OCI-LY7 (cell line): ENCODE results near the gene FAM174C. TPM values are rescaled to one million over a fixed set of nuclear protein-coding genes. Genes with fewer than 3 reads are reported as not detected.

ENCODE experiments used
- BruUV-seq: library from RNA; stranded (reverse); fragments of 400-500 nt; replicated peaks from 2 replicates; lab custom pipeline; 2021; lab: Mats Ljungman, UMichigan
- CTCF ChIA-PET: fragments of 300-600 bp; sonication (Branson Sonifier 250); formaldehyde crosslinking; loops from one replicate; lab custom pipeline; 2022; ENCODE audit warnings: antibody characterized with exemption; ENCODE audit not compliant: unreplicated experiment; lab: Charles Lee
- POLR2A ChIA-PET: fragments of 300-600 bp; sonication (Branson Sonifier 250); formaldehyde crosslinking; loops from one replicate; lab custom pipeline; 2022; ENCODE audit warnings: antibody characterized with exemption; lab: Charles Lee
- DNase-seq: peaks from one replicate; pipeline ENCODE4 v3.0.0-alpha.2; 2015; ENCODE audit warnings: low spot score
- H2AFZ ChIP-seq: fragments of 200-600 bp; sonication (generic), shearing (Covaris generic); 2 replicates; pipeline ENCODE4 v1.6.1; 2014; ENCODE audit warnings: mild to moderate bottlenecking, antibody characterized with exemption, low read length, moderate library complexity
- H3K27ac ChIP-seq: fragments of 200-600 bp; sonication (generic); 2 replicates; pipeline ENCODE4 v1.5.1; 2014; ENCODE audit warnings: mixed run types, low read depth, mild to moderate bottlenecking, moderate library complexity, low read length, inconsistent platforms; ENCODE audit not compliant: poor library complexity, severe bottlenecking
- H3K36me3 ChIP-seq: fragments of 200-600 bp; sonication (generic); 2 replicates; pipeline ENCODE4 v1.6.1; 2014; ENCODE audit warnings: mild to moderate bottlenecking, antibody characterized with exemption, low read length, moderate library complexity, mixed read lengths; ENCODE audit not compliant: insufficient read depth
- H3K4me1 ChIP-seq: fragments of 200-600 bp; sonication (generic); 2 replicates; pipeline ENCODE4 v1.5.1; 2014; ENCODE audit warnings: mild to moderate bottlenecking, low read length; ENCODE audit not compliant: insufficient read depth, poor library complexity, severe bottlenecking
- H3K4me2 ChIP-seq: fragments of 200-600 bp; sonication (generic); 2 replicates; pipeline ENCODE4 v1.6.1; 2014; ENCODE audit warnings: mild to moderate bottlenecking, low read length
- H3K4me3 ChIP-seq: fragments of 200-600 bp; sonication (generic); 2 replicates; pipeline ENCODE4 v1.5.1; 2014; ENCODE audit warnings: mild to moderate bottlenecking, low read depth, low read length; ENCODE audit not compliant: poor library complexity, severe bottlenecking
- H3K79me2 ChIP-seq: fragments of 200-600 bp; sonication (generic); 2 replicates; pipeline ENCODE4 v1.6.1; 2016; ENCODE audit warnings: low read depth, mild to moderate bottlenecking, low read length, moderate library complexity, mixed read lengths; ENCODE audit not compliant: insufficient read depth
- H3K9me2 ChIP-seq: fragments of 200-600 bp; sonication (generic); 2 replicates; pipeline ENCODE4 v1.6.1; 2016; ENCODE audit warnings: mild to moderate bottlenecking, low read length, mixed read lengths; ENCODE audit not compliant: insufficient read depth
- H3K9me3 ChIP-seq: fragments of 200-600 bp; sonication (generic); 2 replicates; pipeline ENCODE4 v1.6.1; 2014; ENCODE audit warnings: mild to moderate bottlenecking, mixed run types, low read length, mixed read lengths
- H4K20me1 ChIP-seq: fragments of 200-600 bp; sonication (generic); 2 replicates; pipeline ENCODE4 v1.6.1; 2014; ENCODE audit warnings: mild to moderate bottlenecking, antibody characterized with exemption, low read length, moderate library complexity, mixed read lengths; ENCODE audit not compliant: insufficient read depth
- EZH2phosphoT487 ChIP-seq: fragments of 200-600 bp; sonication (generic); IDR thresholded peaks from 2 replicates; pipeline ENCODE4 v1.6.1; 2018; ENCODE audit warnings: low read depth, borderline replicate concordance, mild to moderate bottlenecking, mixed run types, antibody characterized with exemption, low read length, moderate library complexity, mixed read lengths
- intact Hi-C: fragments of 100-400 bp; cut with micrococcal nuclease; formaldehyde crosslinking; loops from one replicate; pipeline ENCODE4 v1.10.0; 2022; ENCODE audit not compliant: unreplicated experiment
- total RNA-seq, 2 experiments: library from RNA; depleted of rRNA in 1 of 2; stranded (reverse); fragments of >200 nt in 1 of 2; shearing (Covaris generic) in 1 of 2; gene quantifications; 2 replicates each; pipeline ENCODE4 v1.2.3, GENCODE V29; 2014 to 2022
- TF ChIP-seq, protein P1 (sequence below): fragments of 200-600 bp; sonication (generic); conservative IDR thresholded peaks from 2 replicates; pipeline ENCODE4 v1.5.1; 2014; ENCODE audit warnings: mild to moderate bottlenecking, antibody characterized with exemption, low read length, moderate library complexity, mixed read lengths

Gene FAM174C
- total RNA-seq, 2 experiments from 2014 or later, result 53.2 to 81.5 TPM

DNA sequence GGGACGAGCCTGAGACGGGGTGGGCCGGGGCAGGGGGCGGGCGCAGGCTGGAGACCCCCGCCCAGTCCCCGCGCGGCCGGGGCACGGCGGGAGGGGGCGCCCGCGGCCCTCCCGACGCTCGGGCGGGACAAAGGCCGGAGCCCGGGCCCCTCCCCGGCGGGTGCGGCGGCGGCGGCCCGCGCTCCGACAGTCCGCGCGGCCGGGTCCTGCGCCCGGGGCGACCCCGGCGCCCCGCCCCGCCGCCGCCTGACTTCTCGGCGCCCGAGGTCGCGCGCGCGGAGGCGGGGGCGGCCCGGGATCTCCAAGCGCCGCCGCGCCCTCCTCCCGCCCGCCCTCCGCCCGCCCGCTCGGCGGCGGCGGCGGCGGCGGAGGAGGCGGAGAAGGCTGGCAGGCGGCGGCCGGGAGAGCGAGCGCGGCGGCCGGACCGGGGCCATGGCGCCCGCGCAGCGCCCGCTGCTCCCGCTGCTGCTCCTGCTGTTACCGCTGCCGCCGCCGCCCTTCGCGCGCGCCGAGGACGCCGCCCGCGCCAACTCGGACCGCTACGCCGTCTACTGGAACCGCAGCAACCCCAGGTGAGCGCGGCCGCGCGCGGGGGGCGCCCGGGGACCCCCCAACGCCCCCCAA lies 10.5 kb downstream of the FAM174C start, which contains the start of gene EFNA2:
EFNA2 (plus strand) TSS at position 137 of the 624 bp plus-strand sequence; CDS start at position 433, 296 bp downstream.
- Histone ChIP-seq H4K20me1 (no peaks in the 10 kb centered on the region), H3K4me1 (no peaks in the 10 kb centered on the region), H3K9me3 (no peaks in the 10 kb centered on the region), H3K9me2 (no peaks in the 10 kb centered on the region), H3K36me3 (peaks cover 2% of the 10 kb centered on the region; the same call in 1 of the 2 replicates), H3K27ac (no peak within 1 kb of the TSS), H2AFZ (no peak within 1 kb of the TSS), H3K4me3 (no peak within 1 kb of the TSS), H3K4me2 (no peak within 1 kb of the TSS), H3K79me2 (no peaks in the 10 kb centered on the region)
- ChIA-PET POLR2A (no interaction called here), CTCF (no interaction called here)
- no peak for DNase-seq
- intact Hi-C loops, result no loop called here
- BruUV-seq, result no TSS peak
- no peak for TF ChIP-seq EZH2phosphoT487
- TF ChIP-seq, protein P1, sequence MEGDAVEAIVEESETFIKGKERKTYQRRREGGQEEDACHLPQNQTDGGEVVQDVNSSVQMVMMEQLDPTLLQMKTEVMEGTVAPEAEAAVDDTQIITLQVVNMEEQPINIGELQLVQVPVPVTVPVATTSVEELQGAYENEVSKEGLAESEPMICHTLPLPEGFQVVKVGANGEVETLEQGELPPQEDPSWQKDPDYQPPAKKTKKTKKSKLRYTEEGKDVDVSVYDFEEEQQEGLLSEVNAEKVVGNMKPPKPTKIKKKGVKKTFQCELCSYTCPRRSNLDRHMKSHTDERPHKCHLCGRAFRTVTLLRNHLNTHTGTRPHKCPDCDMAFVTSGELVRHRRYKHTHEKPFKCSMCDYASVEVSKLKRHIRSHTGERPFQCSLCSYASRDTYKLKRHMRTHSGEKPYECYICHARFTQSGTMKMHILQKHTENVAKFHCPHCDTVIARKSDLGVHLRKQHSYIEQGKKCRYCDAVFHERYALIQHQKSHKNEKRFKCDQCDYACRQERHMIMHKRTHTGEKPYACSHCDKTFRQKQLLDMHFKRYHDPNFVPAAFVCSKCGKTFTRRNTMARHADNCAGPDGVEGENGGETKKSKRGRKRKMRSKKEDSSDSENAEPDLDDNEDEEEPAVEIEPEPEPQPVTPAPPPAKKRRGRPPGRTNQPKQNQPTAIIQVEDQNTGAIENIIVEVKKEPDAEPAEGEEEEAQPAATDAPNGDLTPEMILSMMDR, result no peak

DNA sequence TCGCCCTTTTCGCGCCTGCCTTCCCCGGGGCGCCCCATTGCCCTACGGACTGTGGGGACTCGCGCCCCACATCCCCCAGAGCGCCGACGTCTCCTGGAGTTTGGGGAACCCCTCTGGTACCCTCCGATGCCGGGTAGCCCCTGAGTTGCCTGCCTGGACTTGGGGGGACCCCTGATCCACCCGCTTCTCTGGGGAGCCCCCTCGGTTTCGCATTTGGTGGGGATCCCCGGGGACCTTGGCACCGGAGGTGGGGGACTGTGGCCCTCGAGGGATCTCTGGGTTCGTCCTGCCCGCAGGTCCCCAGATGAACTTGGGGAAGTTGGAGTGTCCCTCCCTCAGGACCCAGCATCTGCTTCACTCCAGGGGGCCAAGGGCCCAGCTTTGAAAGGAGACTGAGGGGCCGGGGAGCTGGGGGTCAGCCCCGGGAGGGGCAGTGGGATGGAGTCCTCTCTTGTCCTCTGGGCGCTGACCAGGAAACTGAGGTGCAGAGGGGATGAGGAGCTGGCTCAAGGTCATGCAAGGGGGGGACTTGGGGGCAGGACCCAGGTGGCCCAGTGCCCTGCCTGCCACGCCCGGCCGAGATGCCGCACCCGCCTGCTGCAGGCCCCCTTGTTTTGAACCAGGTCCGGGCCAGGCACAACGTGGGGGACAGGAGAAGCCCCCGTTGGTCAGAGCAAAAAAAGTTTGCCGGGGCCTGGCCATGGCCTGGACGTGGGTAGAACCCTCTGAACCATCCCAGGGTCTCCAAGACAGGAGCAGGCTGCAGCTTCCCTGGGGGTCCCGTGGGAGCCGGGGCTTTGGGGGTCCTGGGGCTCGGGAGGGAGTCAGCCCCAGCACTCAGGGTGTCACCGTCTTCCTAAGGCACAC lies 11.4 kb downstream of the FAM174C start:
- ChIA-PET POLR2A (no interaction called here), CTCF (no interaction called here)
- H3K4me2 ChIP-seq, result no peak overlapping the region
- DNase-seq, result no peak
- no peaks in the 10 kb centered on the region for H3K79me2 ChIP-seq
- H3K4me1 ChIP-seq, result peaks cover 4% of the 10 kb centered on the region
- no TSS peak for BruUV-seq
- no peak overlapping the region for H2AFZ ChIP-seq
- no peak overlapping the region for H3K27ac ChIP-seq
- intact Hi-C loops, result no loop called here
- no peaks in the 10 kb centered on the region for H3K36me3 ChIP-seq
- no peak for TF ChIP-seq EZH2phosphoT487
- TF ChIP-seq, protein P1, result no peak
- H3K9me3 ChIP-seq, result no peaks in the 10 kb centered on the region
- no peaks in the 10 kb centered on the region for H3K9me2 ChIP-seq
- no peaks in the 10 kb centered on the region for H4K20me1 ChIP-seq
- H3K4me3 ChIP-seq, result no peak overlapping the region
